Fibroblast of skin of right quadriceps (primary cell): ENCODE results near the gene PDE4B.

Experiments
- DNase-seq: peaks from one replicate; pipeline ENCODE4 v3.0.0-alpha.2; 2013

Gene PDE4B

DNA sequence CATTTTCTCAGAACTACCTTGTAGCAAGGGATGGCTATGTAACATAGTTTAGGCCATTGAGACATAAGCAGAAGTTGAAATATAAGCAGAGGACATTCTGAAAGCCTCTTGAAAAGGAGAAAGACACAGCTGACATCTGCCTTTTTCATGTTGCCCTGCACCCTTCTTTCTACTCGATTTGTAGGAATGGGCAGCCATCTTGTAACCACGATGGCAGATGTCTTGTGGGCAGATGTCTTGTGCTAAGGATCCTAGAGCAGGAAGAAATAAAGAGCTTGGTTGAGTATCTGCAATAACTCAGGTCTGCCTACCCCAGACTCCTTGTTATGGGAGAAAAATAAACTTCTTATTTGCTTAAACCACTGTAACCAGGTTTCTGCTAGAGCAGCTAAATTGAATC lies 351.0 kb downstream of the PDE4B start:
- no peak for DNase-seq

DNA sequence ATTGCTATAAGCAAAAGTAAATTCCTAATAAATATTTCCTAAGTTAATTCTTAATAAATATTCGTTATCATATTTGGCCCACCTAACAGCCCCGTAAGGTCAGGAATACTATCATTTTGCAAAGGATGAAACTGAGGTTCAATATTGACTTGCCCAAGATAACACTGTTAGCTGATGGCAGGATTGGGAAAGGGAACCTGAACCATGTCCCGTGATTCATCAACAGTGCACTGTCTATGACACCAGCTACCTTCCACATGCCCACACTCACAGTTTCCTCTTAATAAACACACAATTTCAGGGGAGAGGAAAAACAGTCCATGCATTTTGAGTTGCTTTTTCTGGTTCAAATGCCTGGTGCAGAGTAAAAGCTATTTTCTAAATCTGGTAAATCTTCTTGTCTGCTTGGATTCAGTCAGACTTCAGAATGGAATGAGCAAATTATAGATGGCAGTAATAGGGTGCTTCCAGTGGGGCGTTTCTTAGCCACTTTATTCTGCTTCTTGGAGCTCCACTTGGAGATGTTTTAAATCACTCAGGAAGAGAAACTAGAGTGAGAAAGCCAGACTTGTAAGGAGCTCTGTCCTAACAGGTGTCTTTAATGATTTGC lies 354.6 kb downstream of the PDE4B start:
- DNase-seq = no peak

GRCh38 chr1:66152034-66152433 lies 359.3 kb downstream of the PDE4B start:
- no peak for DNase-seq

- no peak for DNase-seq
Observed at GRCh38 chr1:66154394-66154793, 361.7 kb downstream of the PDE4B start.

GRCh38 chr1:66156144-66156543 lies 363.4 kb downstream of the PDE4B start:
- no peak for DNase-seq

DNA sequence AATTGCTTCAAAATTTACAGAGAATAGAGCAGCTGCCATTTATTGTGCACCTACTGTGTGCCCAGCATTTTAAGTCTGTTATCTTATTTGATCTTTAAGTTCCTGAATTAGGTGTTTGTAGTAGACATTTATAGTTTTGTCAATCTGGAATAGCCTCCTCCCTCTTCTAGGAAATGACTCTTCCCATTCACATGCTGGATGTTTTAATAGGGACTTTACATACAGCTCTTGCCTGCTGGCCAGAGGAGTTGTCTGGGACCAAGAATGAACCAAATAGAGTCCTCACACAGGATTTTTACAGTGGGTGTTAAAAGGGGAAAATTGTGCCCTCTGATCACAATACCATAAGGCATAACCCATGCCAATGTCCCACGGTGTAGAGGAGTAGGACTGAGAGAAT lies 367.1 kb downstream of the PDE4B start:
- no peak for DNase-seq

GRCh38 chr1:66160719-66161118 lies 368.0 kb downstream of the PDE4B start:
- no peak for DNase-seq

DNA sequence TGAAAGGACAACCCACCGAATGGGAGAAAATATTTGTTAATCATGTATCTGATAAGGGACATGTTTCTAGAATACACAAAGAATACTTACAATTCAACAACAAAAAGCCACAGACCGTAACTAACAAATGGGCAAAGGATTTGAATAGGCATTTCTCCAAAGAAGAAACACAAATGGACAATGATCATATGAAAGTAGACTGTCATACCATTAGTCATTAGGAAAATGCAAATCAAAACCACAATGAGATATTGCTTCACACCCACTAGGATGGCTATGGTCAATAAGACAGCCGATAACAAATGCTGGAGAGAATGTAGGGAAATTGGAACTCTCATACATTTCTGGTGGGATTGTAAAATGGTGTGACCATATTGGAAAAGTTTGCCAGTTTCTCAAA lies 374.1 kb downstream of the PDE4B start:
- DNase-seq = no peak

GRCh38 chr1:66167267-66167666 lies 374.6 kb downstream of the PDE4B start:
- no peak for DNase-seq

GRCh38 chr1:66168467-66168887 lies 375.8 kb downstream of the PDE4B start:
- no peak for DNase-seq

DNA sequence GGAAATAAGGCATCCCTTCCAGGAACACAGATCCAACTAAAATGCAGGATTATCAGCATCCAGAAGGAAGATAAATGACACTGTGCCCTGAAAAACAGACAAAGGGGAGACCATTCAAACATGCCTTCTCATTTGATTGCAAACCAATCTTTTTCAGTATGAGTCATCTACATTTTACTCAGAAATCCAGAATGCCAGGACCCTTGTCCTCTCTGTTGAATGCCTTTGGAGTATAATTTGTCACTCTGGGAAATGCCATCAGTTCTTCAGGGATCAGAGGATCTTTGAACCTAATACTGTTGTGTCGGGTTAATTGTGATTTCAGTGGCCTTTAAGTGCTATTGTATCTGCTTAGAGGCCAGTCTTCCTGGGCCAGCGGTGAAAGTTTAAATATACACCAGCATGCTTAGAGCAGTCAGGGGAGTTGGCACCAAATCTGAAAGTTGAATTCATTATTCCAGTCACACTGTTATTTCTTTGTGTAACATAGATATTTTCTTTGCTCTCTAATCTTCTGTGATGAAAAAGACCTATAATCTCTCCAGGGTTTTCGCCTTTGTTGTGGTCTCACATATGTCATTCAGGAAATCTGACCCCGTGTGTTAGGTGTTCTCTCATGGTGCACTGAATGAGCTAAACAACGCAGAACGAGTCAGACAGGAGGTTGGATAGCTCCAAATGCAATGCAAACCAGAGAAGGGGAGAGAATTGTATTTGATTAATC lies 376.4 kb downstream of the PDE4B start:
- DNase-seq = no peak

- DNase-seq = no peak
Observed at GRCh38 chr1:66172272-66172671, 379.6 kb downstream of the PDE4B start.

DNA sequence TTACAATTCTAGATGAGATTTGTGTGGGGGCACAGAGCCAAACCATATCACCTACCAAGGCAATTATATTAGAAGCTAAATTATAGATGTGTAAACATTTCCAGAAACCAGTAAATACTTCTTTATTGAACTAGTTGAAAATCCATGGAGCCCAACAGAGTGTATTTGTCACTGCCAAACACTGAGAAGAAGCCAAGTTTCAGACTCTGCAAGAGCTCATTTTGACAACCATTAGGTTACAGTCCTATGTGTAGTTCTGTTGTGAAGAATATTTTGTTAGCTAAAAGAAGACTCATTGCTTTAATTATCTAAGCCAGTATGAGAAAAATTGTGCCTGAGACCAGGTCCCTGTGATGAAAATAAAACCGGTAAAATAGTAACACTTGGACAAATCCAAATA lies 382.4 kb downstream of the PDE4B start:
- DNase-seq = no peak

GRCh38 chr1:66175581-66175980 lies 382.9 kb downstream of the PDE4B start:
- no peak for DNase-seq

DNA sequence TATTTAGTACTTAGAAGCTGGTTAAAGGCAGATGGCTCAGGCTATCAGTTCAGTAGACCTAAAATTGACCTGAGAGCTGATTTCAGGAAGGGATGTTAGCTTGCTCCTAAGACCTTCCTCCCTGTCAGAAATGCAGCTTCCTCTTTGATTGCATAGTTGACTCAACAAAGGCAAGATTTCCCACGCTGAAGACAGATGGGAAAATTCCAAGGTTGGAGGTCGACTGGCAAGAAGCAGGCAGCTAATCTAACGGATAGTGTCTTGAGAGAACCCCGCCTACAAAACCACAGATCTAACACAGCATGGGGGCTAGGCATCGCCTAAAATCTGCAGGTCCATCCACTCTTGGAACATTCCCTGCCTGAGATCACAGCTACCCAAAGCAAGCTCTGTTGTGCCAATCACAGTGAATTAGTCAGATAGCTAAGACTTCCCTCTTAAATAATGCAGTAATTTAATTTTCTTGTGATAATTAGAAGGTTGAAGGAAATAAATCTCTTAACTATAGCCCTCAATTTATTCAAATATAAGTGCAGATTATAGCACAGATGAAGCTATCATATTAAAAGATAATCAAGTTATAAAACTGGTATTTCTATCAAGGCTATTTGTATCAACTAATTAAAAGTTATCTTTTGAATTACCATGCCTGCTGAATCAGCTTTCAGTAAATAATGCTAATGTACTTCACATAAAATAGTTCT lies 383.5 kb downstream of the PDE4B start:
- DNase-seq = peak; percentile 3

- DNase-seq = no peak
Observed at GRCh38 chr1:66176832-66177231, 384.1 kb downstream of the PDE4B start.

- DNase-seq = no peak
Observed at GRCh38 chr1:66177510-66177909, 384.8 kb downstream of the PDE4B start.

- no peak for DNase-seq
Observed at GRCh38 chr1:66182026-66182425, 389.3 kb downstream of the PDE4B start.

DNA sequence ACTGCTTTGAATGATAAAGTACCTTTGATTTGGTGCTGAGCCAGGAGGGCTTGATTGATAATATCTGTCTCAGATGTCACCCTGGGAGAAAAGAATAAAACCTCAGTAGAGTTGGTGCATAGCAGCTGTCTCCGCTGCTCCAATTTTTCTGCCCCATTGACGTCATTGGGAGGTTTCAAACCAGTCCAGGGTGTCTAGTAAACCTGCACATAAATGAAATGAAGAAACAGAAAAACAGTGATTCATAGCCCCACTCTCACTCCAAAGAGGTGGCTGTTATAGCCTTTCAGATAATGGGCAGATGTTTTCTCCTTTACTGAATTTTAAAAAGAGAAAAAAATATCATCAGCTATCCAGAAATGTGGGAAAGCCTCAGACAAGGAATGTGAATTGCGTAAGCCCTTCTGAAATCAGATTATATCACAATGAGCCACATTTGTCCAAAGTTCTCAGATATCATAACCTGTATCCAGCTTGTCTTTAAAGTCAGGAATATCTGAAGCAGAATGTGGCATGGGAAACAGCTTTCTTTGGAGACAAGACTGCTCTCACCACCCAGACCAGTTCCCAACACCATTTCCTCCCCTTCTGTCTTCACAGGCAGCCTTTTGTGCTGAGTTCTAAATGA lies 390.0 kb downstream of the PDE4B start:
- DNase-seq = peak; percentile 61

GRCh38 chr1:66183400-66183799 lies 390.7 kb downstream of the PDE4B start:
- DNase-seq = no peak

GRCh38 chr1:66197120-66197519 lies 404.4 kb downstream of the PDE4B start:
- no peak for DNase-seq

DNA sequence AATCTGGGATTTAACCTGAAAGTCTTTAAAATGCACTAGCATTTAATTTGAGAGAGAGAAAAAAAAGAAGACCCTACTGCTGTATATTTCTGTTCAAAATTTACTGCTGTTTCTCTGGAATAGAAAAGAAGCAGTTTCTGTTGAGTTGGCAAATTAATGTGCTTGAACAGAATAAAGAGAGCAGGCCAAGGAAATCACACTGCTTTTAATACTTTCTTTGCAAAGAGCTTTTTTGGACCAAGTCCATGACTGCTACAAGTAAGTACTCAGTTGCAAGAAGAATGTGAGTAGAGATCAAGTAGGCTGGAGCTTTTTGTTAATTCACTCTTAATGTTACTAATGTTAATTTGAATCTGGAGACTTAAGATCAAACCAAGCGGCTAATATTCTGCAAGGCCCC lies 405.1 kb downstream of the PDE4B start:
- no peak for DNase-seq

DNA sequence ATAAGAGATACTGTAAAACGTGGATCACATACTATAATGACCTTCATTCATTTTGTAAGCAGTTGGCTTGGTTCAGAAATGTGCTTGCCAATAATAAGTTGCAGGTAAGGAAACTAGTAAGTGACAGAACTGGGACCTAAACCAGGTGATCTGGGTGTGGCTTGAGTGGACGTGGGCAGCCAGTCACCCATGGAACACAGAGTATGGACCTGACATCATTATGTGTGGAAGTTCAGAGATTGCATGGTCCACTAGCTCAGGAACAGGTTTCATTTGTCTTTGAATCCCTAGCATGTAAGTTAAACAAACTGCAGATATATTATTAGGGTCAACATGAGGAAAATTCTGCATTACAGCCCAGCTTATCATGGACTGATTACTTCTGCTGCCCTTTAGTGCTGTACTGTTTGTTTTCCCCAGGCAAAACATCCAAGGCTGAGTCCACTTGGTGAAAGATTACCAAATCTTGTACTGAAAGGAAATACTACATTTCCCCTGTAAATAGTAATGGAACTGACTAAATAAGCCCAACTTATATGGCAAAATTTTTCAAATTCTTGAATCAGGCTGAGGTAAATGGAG lies 414.0 kb downstream of the PDE4B start:
- no peak for DNase-seq
